DMS 273 (cell line): ENCODE results near the gene ADCY9.
"Not testable (repeated sequence)": the region's sequence is repeated elsewhere in the genome, so short reads cannot be mapped to it uniquely, and the experiment has no call there.

ENCODE experiments used
- DNase-seq: peaks from one replicate; lab custom pipeline; 2025; ENCODE audit not compliant: unreplicated experiment; lab: John Stamatoyannopoulos, UW

ADCY9 gene

DNA sequence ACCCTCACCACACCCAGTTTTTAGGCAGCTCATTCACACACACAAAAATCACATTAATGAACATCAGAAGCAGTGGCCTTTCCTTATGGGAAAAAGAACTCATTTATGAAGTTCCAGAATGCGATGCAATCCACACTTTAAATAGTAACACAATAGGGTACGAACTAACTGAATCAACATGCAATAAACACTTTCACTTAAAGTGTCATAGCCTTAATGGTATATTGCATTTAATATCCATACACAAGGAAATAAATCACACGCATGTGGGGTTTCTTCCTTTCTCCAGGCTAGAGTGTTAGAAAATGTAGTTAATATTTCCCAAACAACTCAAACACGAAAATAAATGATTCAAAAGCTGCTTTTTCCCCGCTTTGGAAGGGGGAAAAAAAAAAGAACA lies 19.7 kb downstream of the ADCY9 start:
- no peak for DNase-seq

DNA sequence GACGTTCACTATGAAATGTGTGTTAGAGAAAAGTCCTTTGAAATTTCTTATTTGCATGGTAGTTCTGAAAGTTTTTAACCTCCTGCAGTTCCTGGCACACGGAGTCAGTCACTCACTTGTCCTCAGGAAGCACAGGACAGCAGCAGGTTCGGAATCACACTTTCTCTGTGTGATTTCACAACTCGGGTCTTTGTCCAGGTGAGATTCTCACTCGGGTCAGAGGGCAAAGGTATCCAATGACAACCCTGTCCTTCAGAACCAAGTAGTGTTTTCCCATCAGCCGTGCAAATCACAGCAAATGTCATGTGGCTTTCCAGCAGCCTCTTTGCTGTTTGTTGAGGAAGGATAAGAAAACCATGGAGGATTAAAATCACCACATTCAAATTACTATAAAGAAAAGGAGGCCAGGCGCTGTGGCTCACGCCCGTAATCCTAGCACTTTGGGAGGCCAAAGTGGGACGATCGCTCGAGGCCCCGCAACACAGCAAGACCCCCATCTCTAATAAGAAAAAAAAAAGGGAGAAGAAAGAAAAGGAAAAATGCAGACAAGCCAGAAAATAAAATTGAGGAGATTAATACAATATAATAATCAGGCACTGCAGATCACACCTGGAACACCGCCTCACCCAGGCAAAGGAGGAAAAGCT lies 22.0 kb downstream of the ADCY9 start:
- no peak for DNase-seq

DNA sequence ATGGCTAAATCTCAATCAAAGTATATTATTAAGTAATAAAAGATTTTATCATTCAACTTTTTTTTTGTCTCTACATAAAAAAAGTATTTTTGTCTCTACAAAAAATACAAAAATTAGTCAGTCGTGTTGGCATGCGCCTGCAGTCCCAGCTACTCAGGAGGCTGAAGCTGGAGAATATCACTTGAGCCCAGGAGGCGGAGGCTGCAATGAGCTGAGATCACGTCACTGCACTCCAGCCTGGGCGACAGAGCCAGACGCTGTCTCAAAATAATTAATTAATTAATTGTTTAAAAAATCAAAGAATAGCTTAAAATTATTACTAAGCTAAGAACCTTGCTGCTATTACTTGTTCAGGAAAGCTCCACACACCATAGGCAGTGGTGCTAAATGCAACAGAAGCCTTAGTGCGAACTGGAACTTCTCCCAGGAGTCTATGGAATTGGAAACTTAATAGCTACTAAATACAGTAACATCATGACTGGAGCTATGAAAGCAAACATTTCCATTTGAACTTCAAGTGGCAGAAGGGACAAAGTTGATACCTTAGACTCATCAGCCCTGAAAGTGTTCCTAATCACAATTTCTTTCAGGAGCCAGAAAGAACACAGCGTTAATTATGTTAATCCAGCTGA lies 22.6 kb downstream of the ADCY9 start:
- DNase-seq = peak; percentile 29

DNA sequence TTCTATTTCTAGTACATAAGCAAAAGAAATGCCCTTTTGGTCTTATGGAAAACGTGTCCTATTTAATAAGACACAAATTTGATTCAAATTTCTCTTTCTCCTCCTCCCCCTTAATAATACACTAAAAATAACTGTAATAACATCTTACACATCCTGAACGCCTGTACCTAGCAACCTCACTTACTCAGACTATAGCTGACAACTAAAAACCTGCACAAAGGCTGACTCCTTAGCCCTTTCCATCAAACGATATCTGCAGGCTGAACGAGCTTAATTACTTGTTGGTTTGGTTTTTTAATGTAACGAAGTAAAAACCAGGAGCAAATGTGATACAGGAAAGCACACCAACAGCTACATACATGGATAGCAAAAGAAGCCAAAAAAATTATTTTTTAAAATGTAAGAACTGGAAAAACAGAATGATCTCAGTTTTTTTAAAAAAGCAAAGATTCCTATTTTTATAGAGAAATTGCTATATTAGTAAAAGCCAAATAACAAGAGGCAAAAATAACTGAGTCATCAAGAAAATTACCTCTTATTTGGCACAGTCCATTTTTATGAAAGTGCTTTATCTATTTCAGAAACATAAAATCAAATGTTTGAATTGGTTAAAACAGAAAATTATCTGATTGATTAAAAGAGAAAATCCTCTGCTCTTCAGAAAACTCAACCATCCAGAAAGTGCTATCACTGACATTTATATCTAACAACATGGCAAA lies 23.5 kb downstream of the ADCY9 start:
- DNase-seq = no peak

DNA sequence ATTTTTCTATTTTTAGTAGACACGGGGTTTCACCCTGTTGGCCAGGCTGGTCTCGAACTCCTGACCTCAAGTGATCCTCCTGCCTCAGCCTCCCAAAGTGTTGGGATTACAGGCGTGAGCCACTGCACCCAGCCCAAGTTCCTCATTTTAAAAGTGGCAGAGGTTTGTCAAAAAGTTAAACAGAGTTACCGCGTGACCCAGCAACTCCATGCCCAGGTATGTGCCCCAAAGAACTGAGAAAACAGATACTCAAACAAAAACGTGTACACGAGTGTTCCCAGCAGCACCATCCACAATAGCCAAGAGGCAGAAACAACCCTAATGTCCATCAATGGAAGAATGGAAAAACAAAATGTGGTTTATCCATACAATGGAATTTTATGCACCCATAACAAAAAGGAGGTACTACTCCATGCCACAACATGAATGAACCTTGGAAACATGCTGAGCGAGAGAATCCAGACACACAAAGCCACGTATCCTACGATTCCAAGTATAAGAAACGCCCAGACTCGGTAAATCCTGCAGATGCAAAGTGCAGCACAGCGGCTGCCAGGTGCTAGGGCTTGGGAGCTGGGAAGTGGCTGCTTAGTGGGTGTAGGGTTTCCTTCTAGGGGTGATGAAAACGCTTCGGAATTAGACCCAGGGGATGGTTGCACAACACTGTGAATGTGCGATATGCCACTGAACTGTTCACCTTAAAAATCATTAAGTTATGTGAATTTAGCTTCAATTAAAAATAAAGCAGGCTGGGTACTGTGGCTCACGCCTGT lies 24.8 kb downstream of the ADCY9 start:
- DNase-seq = no peak

DNA sequence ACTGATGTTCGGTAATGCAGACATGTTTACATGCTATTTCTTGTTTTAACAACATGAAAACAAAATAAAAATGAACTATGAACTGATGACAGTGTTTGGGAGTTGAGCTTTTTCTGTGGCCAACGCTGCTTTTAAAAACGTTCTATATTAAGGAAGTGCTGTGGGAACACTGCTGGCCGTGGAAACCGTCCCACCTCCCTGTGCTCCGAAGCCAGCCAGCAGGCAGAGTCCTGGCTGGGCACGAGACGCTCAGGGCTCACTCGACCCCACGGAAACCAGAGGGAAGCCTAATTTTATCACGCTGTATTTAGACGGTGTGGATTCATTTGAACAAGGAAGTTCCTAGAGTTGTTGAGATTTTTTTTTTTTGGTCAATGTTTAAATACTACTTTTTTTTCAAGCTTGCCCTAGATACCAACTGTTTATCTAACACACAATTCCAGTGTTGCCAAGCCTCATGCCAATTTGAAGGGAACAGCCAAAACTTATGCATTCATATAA lies 25.8 kb downstream of the ADCY9 start:
- no peak for DNase-seq

DNA sequence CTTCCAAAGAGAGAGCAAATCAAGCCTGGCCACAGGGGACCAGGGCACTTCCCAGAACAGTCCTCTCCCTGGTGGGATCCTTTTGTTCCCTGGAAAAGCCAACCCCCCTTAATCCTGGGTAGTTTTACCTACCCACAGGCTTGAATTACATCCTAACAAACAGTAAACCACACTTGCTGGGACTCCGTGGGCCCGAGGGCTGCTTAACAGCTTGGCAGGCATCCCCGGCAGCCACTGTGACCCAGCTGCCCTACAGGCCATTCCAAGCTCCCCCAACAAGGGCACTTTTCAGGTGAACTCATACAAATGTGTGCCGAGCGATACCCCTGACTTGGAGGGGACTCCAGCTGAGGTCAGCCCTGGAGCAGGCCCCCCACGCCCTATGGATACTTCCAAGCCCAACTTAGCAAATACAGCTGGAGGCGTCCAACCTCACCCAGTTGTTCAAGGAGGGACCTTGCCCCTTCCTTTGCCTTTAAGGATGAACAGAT lies 26.4 kb downstream of the ADCY9 start:
- no peak for DNase-seq

DNA sequence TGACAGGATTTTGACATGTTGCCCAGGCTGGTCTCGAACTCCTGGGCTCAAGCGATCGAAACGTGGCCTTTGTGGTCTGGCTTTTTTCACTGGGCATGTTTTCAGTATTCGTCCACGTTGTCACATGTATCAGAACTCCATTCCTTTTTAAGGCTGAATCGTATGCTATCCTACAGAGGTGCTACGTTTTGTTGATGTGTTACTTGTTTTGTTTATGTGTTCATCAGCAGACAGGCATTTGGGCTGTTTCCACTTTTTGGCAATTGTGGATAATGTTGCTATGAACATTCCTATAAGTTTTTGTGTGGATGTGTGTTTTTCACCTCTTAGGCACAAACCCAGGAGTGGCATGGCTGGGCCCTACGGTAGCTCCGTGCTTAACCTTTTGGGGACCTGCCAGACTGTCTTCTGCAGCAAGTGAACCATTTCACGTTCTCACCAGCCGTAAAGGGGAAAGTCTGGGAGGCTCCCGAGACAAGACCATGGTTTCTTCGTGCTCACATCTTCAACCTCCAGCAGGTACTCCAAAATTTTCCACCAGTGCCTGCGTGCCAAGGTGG lies 26.9 kb downstream of the ADCY9 start:
- no peak for DNase-seq

DNA sequence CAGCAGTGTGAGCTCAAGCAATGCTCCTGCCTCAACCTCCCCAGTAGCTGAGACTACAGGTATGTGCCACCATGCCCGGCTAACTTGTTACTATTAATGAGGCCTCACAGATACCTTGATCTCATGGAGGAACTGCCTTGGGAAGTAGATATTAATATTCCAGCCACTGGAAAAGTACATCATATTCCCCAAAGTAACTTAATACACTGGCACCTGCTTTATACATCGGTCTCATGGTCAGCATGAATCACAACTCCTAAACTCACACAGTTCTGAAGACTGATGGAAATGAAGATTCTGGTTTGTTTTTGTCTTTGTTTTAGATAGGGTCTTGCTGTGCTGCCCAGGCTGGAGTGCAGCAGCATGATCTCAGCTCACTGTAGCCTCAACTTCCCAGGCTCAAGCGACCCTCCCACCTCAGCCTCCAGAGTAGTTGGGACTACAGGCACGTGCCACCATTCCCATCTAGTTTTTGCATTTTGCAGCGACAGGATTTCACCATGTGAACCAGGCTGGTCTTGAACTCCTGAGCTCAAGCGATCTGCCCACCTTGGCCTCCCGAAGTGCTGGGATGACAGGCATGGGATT lies 28.2 kb downstream of the ADCY9 start:
- no peak for DNase-seq

DNA sequence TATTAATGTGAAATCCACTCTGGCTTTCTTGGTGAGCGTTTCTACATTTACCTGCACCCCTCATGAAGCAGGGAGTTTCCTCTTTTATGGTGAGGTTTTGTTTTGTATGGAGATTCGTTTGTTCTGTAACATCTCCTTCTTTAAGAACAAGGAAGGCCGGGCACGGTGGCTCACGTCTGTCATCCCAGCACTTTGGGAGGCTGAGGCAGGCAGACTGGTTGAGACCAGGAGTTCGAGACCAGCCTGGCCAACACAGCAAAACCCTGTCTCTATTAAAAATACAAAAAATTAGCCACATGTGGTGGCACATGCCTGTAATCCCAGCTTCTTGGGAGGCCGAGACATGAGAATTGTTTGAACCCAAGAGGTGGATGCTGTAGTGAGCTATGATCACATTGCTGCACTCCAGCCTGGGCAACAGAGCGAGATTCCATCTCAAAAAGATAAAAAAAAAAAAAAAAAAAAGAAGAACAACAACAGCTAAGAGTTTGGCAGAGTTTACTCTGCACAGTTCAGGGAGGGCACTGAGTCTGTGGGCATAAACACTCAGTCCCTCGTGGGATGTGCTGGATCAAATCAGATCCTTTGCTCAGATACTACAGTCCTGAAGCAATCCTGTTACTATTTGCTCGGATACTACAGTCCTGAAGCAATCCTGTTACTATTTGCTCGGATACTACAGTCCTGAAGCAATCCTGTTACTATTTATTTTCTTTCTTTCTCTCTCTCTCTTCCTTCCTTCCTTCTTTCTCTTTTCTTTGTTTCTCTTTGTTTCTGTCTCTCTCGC lies 28.9 kb downstream of the ADCY9 start:
- no peak for DNase-seq

DNA sequence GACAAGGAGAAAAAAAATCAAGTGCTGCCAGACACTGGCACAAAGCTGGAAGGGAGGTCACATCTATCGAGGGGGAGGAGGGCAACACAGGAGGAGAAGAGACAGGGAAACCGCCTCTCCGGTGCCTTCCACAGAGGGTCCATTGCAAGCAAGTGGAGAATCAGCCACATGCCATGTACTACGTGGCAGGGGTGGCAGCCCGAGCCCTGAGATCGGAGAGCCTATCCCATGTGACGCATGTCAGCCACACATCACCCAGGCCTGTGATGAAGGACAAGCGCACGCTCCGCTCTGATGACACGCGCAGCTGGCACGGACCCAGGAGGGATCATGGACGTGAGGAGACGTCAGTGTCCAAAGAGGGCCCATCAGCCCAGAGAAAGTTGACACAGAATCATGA lies 30.1 kb downstream of the ADCY9 start:
- DNase-seq = no peak

DNA sequence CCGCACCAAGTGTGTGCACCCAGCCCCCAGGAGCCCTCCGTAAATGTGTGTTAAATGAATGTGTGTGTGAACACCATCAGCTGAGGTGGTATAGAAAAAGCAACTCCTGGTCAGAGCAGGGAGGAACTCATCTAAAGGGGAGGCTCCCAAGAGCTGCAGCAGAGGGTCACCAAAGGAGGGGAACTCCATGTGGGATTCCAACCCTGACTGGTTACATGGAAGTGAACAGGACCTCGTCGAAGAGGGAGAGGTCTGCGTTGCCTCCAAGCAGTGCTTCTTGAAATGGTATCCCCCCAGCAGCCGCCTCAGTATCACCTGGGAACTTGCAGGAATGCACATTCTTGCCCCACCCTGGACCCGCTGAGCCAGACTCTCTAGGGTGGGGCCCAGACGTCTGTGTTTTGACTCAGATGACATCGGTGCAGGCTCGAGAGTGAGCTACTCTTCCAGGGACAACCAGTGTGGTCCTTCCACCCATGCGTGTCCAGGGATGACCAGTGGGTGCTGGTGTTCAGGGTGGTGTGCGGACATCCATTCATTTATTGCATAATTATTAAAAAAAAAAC lies 30.8 kb downstream of the ADCY9 start:
- no peak for DNase-seq

DNA sequence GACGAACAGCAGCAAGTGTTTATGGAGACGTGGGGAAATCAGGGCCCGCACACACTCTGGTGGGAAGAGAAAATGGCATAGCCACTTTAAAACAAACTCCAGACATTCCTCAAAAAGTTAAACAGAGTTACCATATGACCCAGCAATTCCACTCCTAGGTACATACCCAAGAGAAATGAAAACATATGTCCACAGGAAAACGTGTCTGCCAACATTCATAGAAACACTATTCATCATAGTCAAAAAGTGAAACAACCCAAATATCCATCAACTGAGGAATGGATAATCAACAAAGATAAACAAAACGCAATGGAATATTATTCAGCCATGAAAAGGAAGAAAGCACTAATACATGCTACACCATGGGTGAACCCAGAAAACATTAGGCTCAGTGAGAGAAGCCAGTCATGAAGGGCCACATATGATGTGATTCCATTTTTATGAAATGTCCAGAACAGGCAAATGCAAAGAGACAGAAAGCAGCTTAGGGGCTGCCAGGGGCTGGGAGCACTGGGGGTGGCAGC lies 32.8 kb downstream of the ADCY9 start:
- no peak for DNase-seq

DNA sequence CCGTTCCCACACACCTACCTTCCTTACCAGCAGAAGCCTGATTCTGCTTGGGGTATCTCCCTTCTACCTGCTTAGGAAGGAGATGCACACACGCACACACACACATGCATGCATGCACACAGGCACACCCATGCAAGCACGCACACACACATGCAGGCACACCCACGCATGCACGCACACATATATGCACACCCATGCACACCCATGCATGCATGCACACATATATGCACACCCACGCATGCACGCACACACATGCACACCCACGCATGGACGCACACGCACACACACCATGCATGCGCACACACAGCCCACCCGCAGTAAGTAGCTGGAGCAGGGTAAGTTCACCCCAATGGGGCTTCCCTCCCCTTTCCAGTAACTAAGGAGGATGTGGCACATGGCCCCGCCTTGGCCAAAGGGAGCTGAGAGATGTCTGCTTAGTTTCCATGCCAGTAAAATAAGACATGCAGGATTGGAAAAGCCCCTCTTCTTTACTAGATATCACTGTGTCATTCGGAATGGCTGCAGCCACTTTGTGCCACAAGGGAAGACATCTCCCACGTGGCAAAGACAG lies 33.7 kb downstream of the ADCY9 start:
- no peak for DNase-seq

DNA sequence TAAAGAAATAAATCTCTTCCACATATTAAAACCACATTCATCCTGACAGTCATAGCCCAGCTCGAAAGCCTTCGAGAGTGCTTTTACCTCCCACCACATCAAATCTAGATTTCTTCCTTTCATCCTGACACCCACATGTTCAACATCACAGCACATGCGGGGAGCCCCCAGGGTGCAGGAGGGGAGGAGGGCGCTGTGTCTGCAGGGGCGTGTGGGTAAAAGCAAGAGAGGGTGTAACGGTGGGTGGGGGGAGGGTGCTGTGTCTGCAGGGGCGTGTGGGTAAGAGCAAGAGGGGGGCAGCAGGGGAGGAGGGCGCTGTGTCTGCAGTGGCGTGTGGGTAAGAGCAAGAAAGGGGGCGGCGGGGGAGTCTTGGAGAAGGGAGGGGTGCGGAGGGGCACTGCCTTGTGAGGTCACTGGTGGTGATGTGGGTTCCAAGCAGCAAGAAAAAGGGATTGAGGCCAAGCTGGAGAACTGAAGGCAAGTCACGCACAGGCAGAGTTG lies 34.7 kb downstream of the ADCY9 start:
- no peak for DNase-seq

DNA sequence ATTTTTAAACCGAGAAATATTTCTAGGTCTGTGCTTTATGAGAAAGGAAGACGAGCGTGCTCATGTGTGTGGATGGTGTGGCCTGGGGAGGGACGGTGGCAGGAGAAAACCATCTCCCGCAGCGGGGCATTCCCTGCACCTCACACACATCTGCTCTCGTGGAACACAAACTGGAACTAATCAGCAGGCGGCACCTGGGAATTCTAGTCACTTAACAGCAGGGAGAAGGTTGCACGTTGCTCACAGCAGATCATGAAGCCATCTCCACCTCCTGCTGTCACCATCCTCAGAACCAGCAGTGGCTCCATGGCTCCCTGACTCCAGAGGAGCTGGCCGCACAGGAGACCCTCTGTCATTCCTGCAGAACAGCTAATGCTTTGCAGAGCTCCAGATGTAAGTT lies 35.2 kb downstream of the ADCY9 start:
- no peak for DNase-seq

DNA sequence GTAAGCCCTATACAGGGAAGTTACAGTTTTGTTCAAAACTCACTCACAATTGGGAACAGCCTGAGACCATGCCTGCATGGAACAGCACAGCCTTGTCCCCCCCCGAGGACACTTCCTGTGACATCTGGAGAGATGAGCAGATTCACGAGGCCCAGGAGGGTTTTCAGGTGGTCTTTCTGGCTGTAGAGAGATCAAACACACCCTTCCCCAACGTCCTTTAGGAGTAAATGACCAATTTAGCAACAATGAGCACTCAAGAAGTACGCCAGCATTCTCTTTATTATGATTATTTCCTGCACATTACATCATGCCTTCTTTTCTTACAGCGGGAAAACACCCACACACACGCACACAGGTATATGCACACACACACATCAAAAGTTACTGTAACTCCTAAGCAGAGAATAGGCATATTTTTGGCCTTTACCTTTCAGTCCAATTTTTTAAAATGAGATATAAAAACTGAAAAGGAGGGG lies 39.0 kb downstream of the ADCY9 start:
- DNase-seq = no peak

DNA sequence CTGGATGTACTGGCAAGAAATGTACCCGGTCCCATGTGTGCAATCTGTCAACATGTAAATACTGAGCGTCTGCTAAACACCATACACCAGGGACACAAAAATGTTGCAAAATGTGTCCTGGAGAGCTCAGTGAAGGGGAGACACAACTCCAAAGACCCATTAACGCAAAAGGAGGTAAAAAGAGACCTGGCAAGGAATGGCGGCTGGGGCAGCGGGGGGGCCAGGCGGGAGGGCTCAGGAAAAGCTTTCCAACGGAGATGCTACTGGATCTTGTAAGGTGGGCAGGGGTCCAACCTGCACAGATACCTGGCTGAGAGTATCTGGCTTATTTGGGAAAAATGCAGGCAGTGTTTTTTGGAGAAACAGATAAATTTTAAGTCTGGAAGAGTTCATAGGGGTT lies 40.7 kb downstream of the ADCY9 start:
- no peak for DNase-seq

DNA sequence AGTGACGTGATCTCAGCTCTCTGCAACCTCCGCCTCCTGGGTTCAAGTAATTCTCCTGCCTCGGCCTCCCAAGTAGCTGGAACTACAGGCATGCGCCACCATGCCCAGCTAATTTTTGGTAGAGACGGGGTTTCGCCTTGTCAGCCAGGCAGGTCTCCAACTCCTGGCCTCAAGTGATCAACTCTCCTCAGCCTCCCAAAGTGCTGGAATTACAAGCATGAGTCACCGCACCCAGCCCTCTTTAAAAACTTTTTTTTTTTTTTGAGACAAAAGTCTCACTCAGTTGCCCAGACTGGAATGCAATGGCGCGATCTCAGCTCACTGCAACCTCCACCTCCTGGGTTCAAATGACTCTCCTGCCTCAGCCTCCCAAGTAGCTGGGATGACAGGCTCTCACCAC lies 43.1 kb downstream of the ADCY9 start:
- DNase-seq = not testable (repeated sequence)
